Liver (tissue), 9 donors: ENCODE measurements around the gene BICDL2. TPM values are rescaled to one million over a fixed set of nuclear protein-coding genes. Genes with fewer than 3 reads are reported as not detected.
"Not testable (repeated sequence)": the region's sequence is repeated elsewhere in the genome, so short reads cannot be mapped to it uniquely, and the experiment has no call there.

ENCODE experiments used
- DNase-seq: peaks from one replicate; pipeline ENCODE4 v3.0.0-alpha.2; 2017; ENCODE audit warnings: low spot score
- H3K27ac ChIP-seq, 2 donors: one replicate each; pipeline ENCODE4 v1.7.0; 2013; ENCODE audit warnings: inconsistent platforms in 2 of 2, low read length in 2 of 2, control low read depth in 1 of 2, low read depth in 1 of 2, mild to moderate bottlenecking in 1 of 2
- H3K27me3 ChIP-seq, 4 donors: one replicate each; pipeline versions ENCODE4 v1.6.1 to v1.7.0; 2013; ENCODE audit warnings: low read length in 3 of 4, inconsistent platforms in 1 of 4, mild to moderate bottlenecking in 1 of 4, moderate library complexity in 1 of 4; ENCODE audit not compliant: control insufficient read depth in 4 of 4, insufficient read depth in 4 of 4
- H3K36me3 ChIP-seq, 4 donors: one replicate each; pipeline versions ENCODE4 v1.6.1 to v1.7.0; 2013; ENCODE audit warnings: low read length in 3 of 4, mild to moderate bottlenecking in 3 of 4, low read depth in 1 of 4, moderate library complexity in 1 of 4; ENCODE audit not compliant: control insufficient read depth in 4 of 4, insufficient read depth in 3 of 4
- H3K4me1 ChIP-seq, 4 donors: one replicate each; pipeline versions ENCODE4 v1.6.1 to v1.7.0; 2013; ENCODE audit warnings: low read length in 3 of 4, mild to moderate bottlenecking in 3 of 4, moderate library complexity in 1 of 4; ENCODE audit not compliant: control insufficient read depth in 4 of 4, insufficient read depth in 4 of 4
- H3K4me3 ChIP-seq, 3 donors: one replicate each; pipeline versions ENCODE4 v1.6.1 to v1.7.0; 2013; ENCODE audit warnings: low read length in 3 of 3, control low read depth in 1 of 3, low read depth in 1 of 3, mild to moderate bottlenecking in 1 of 3
- H3K9ac ChIP-seq, 2 donors: one replicate each; pipeline ENCODE4 v1.7.0; 2013; ENCODE audit warnings: low read length in 2 of 2, mild to moderate bottlenecking in 2 of 2, moderate library complexity in 2 of 2, control low read depth in 1 of 2, low read depth in 1 of 2
- H3K9me3 ChIP-seq, 4 donors: one replicate each; pipeline versions ENCODE4 v1.6.1 to v1.7.0; 2013; ENCODE audit warnings: low read length in 3 of 4; ENCODE audit not compliant: control insufficient read depth in 4 of 4
- FOXA1 ChIP-seq: IDR thresholded peaks from 2 replicates; pipeline ENCODE4 v1.6.1; 2016; ENCODE audit warnings: antibody characterized with exemption
- HNF4A ChIP-seq, 2 donors: conservative IDR thresholded peaks; 2 replicates each; pipeline ENCODE4 v1.6.1; 2016; ENCODE audit warnings: antibody characterized with exemption in 2 of 2, mild to moderate bottlenecking in 2 of 2
- HNF4G ChIP-seq: IDR thresholded peaks from 2 replicates; pipeline ENCODE4 v1.6.1; 2016; ENCODE audit warnings: antibody characterized with exemption
- NR2F2 ChIP-seq: IDR thresholded peaks from 2 replicates; pipeline ENCODE4 v1.6.1; 2016; ENCODE audit warnings: antibody characterized with exemption
- RAD21 ChIP-seq, 2 donors: IDR thresholded peaks; 2 replicates each; pipeline ENCODE4 v1.6.1; 2016; ENCODE audit warnings: antibody characterized with exemption in 2 of 2, mild to moderate bottlenecking in 2 of 2
- REST ChIP-seq: IDR thresholded peaks from 2 replicates; pipeline ENCODE4 v1.6.1; 2016; ENCODE audit warnings: antibody characterized with exemption, mild to moderate bottlenecking
- RXRA ChIP-seq, 2 donors: IDR thresholded peaks; 2 replicates each; pipeline ENCODE4 v1.6.1; 2017 to 2018; ENCODE audit warnings: antibody characterized with exemption in 2 of 2, mild to moderate bottlenecking in 1 of 2
- SP1 ChIP-seq: IDR thresholded peaks from 2 replicates; pipeline ENCODE4 v1.6.1; 2018; ENCODE audit warnings: antibody characterized with exemption, mild to moderate bottlenecking
- TAF1 ChIP-seq: conservative IDR thresholded peaks from 2 replicates; pipeline ENCODE4 v1.6.1; 2016; ENCODE audit warnings: antibody characterized with exemption, mild to moderate bottlenecking
- WGBS: extraction: QIAGEN DNeasy Blood & Tissue Kit; methylation state at CpG from one replicate; pipeline ENCODE4 v1.1.7; 2013; 5-methylcytosine and 5-hydroxymethylcytosine counted together
- polyA plus RNA-seq, 2 donors: library from polyadenylated mRNA; stranded (reverse) in 1 of 2; unstranded in 1 of 2; fragments of 200-250 nt in 1 of 2; fragments of >200 nt in 1 of 2; fragmentation: Nextera tagmentation in 1 of 2; extraction: Ambion mirVana in 1 of 2; gene quantifications; one replicate each; pipeline versions ENCODE4 v1.2.1 to v1.2.3, GENCODE V29; 2013 to 2015
- total RNA-seq, 2 donors: library from RNA; depleted of rRNA; stranded (reverse); fragments of >200 nt; gene quantifications; one replicate each; pipeline ENCODE4 v1.2.3, GENCODE V29; 2014
- TF ChIP-seq, protein P1 (sequence below): IDR thresholded peaks from 2 replicates; pipeline ENCODE4 v1.6.1; 2016; ENCODE audit warnings: antibody characterized with exemption
- TF ChIP-seq, protein P2 (sequence below): IDR thresholded peaks from 2 replicates; pipeline ENCODE4 v1.6.1; 2016; ENCODE audit warnings: antibody characterized with exemption
- donor health status: healthy.
- donor health status: healthy.
- donor health status: healthy.
- donor health status: healthy.
- donor health status: healthy.

BICDL2 gene
- total and polyA plus RNA-seq, 4 donors = 0.15 to 0.59 (median 0.33) TPM; not detected in 1

- Histone ChIP-seq H3K4me3 (no peak overlapping the region), H3K27me3 (no peaks in the 10 kb centered on the region), H3K9me3 (no peaks in the 10 kb centered on the region), H3K4me1 (peaks cover 5 to 16% (median 13%) of the 10 kb centered on the region in 4 donors), H3K9ac (no peak overlapping the region), H3K27ac (no peak overlapping the region), H3K36me3 (peaks cover 0 to 2% (median 0%) of the 10 kb centered on the region in 4 donors)
- DNase-seq = no peak
- 83% methylated on average over 17 of the region's 17 CpGs for WGBS
- TF ChIP-seq HNF4G = no peak
- no peak for TF ChIP-seq REST
- no peak for TF ChIP-seq FOXA1
- TF ChIP-seq, protein P1, sequence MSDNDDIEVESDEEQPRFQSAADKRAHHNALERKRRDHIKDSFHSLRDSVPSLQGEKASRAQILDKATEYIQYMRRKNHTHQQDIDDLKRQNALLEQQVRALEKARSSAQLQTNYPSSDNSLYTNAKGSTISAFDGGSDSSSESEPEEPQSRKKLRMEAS = no peak
- no peak for TF ChIP-seq NR2F2
- TF ChIP-seq TAF1 = no peak
- no peak for TF ChIP-seq HNF4A (conservative IDR thresholded peaks at IDR 0.05)
- TF ChIP-seq RXRA (IDR thresholded peaks at IDR 0.05) = no peak
- no peak for TF ChIP-seq SP1
- TF ChIP-seq, protein P2, sequence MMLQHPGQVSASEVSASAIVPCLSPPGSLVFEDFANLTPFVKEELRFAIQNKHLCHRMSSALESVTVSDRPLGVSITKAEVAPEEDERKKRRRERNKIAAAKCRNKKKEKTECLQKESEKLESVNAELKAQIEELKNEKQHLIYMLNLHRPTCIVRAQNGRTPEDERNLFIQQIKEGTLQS = no peak
- no peak for TF ChIP-seq RAD21 (IDR thresholded peaks at IDR 0.05)
These were observed 18.4 kb upstream of the BICDL2 start for GRCh38 chr16:3054965-3055733.

GRCh38 chr16:3053330-3053710 lies 16.6 kb upstream of the BICDL2 start:
- not testable (repeated sequence) for H3K9me3 ChIP-seq, H3K9ac ChIP-seq, DNase-seq, H3K4me3 ChIP-seq, H3K27me3 ChIP-seq, H3K36me3 ChIP-seq, H3K27ac ChIP-seq, H3K4me1 ChIP-seq
- WGBS = 91% methylated on average over 12 of the region's 13 CpGs

DNA sequence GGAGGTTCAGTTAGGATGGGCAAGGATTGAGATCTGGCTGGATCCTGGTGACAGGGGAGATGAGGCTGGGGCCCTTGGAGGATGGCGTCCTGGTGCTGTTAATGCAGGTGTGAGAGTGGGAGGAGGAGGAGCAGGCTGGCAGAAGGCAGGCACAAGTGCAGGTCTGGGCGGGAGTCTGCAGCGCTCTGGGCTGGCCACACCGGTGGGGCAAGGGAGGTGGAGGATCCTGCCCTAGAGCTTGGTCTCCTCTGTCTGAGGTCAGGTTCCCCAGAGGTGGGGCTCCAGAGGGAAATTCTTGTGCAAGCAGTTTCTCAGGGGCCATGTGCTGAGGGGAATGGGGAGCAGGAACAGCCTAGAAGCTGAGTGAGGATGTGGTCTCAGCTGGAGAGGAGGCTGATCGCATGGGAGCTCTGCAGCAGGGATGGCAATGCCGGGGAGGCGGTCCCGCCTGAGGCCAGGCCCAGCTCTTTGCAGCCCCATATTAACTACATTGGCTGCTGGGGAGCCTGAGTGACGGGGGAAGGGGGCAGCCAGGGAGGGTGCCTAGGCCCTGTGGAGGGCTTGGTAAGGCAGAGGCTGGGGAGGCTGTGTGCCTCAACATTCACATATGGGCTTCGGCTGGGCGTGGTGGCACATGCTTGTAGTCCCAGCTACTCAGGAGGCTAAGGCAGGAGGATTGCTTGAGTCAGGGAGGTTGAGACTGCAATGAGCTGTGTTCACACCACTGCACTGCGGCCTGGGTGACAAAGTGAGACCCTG lies 16.0 kb upstream of the BICDL2 start:
- WGBS = 78% methylated on average over 11 of the region's 12 CpGs

More for the DNA sequence above, 16.0 kb upstream of the BICDL2 start:
- H3K9ac ChIP-seq, DNase-seq, H3K27ac ChIP-seq, H3K4me3 ChIP-seq, H3K36me3 ChIP-seq, H3K9me3 ChIP-seq, H3K4me1 ChIP-seq, H3K27me3 ChIP-seq: not testable (repeated sequence)
